GM18861 (cell line): ENCODE measurements around the gene EPX.

ENCODE experiments used
- ATAC-seq: cut with Tn5 transposase; IDR thresholded peaks from one replicate; pipeline ENCODE4 v1.9.1; 2021; ENCODE audit not compliant: unreplicated experiment

The EPX gene

GRCh38 chr17:58249270-58250133, 57.0 kb downstream of the EPX start:
- no peak for ATAC-seq

- no peak for ATAC-seq
Measured at GRCh38 chr17:58250344-58251011, 58.0 kb downstream of the EPX start.

GRCh38 chr17:58252141-58252540, 59.6 kb downstream of the EPX start:
- no peak for ATAC-seq

GRCh38 chr17:58253082-58253481, 60.6 kb downstream of the EPX start:
- no peak for ATAC-seq
